ENCODE measurements around the gene ZIC4. TPM values are rescaled to one million over a fixed set of nuclear protein-coding genes. Genes with fewer than 3 reads are reported as not detected.

Gene ZIC4
- total RNA-seq, 3 donors from 2014 or later (not counting 1 experiment from before 2014, with no cell fraction given): not detected

- intact Hi-C loops (cut with micrococcal nuclease): no loop called here
- Histone ChIP-seq H3K27me3 (ENCODE audit: control insufficient read depth, insufficient read depth, low read length) (peaks cover 47% of the 10 kb centered on the region), H3K9me3 (ENCODE audit: control insufficient read depth, insufficient read depth, low read length) (peaks cover 27% of the 10 kb centered on the region), H3K4me1 (ENCODE audit: control insufficient read depth, insufficient read depth, low read length) (no peaks in the 10 kb centered on the region), H3K36me3 (ENCODE audit: control insufficient read depth, insufficient read depth, low read length) (no peaks in the 10 kb centered on the region), H3K27ac (ENCODE audit: low read length) (no peak overlapping the region), H3K4me3 (ENCODE audit: low read length) (no peak overlapping the region)
- DNase-seq: no peak
- 18% methylated on average over 11 of the region's 11 CpGs for WGBS (ENCODE audit: insufficient coverage)
- H3K4me3 Mint-ChIP-seq: no peak overlapping the region
- H3K4me1 Mint-ChIP-seq: peaks cover 0 to 5% of the 10 kb centered on the region in 2 donors
- H3K36me3 Mint-ChIP-seq: peaks cover 26% of the 10 kb centered on the region
- peaks cover 54 to 63% of the 10 kb centered on the region in 2 donors for H3K27me3 Mint-ChIP-seq (ENCODE audit: low read depth in 2 of 2)
- no peak overlapping the region for H3K27ac Mint-ChIP-seq
- no peak for ATAC-seq
- H3K9me3 Mint-ChIP-seq: peaks cover 3 to 7% of the 10 kb centered on the region in 2 donors
- no peak for TF ChIP-seq CTCF (IDR thresholded peaks at IDR 0.05)
Measured at GRCh38 chr3:147404000-147404799, 2.1 kb downstream of the ZIC4 start.

GRCh38 chr3:147403511-147403910 is 2.8 kb downstream of the ZIC4 start:
- TF ChIP-seq CTCF (IDR thresholded peaks at IDR 0.05): no peak
- peaks cover 25% of the 10 kb centered on the region for H3K9me3 ChIP-seq (ENCODE audit: control insufficient read depth, insufficient read depth, low read length)
- H3K27me3 ChIP-seq (ENCODE audit: control insufficient read depth, insufficient read depth, low read length): peaks cover 49% of the 10 kb centered on the region
- H3K36me3 Mint-ChIP-seq: peaks cover 23% of the 10 kb centered on the region
- intact Hi-C loops (cut with micrococcal nuclease): no loop called here
- no peak overlapping the region for H3K27ac Mint-ChIP-seq
- H3K9me3 Mint-ChIP-seq: peaks cover 5 to 7% of the 10 kb centered on the region in 2 donors
- DNase-seq (no peak), ATAC-seq (no peak)
- H3K4me1 ChIP-seq (ENCODE audit: control insufficient read depth, insufficient read depth, low read length): no peaks in the 10 kb centered on the region
- no peak overlapping the region for H3K4me3 ChIP-seq (ENCODE audit: low read length)
- 44% methylated on average over 5 of the region's 5 CpGs for WGBS (ENCODE audit: insufficient coverage)
- peaks cover 51 to 61% of the 10 kb centered on the region in 2 donors for H3K27me3 Mint-ChIP-seq (ENCODE audit: low read depth in 2 of 2)
- no peaks in the 10 kb centered on the region for H3K36me3 ChIP-seq (ENCODE audit: control insufficient read depth, insufficient read depth, low read length)
- no peak overlapping the region for H3K27ac ChIP-seq (ENCODE audit: low read length)
- no peak overlapping the region for H3K4me3 Mint-ChIP-seq
- H3K4me1 Mint-ChIP-seq: peaks cover 0 to 5% of the 10 kb centered on the region in 2 donors

- ATAC-seq (no peak), DNase-seq (no peak)
- H3K27ac Mint-ChIP-seq: no peak overlapping the region
- H3K27me3 ChIP-seq (ENCODE audit: control insufficient read depth, insufficient read depth, low read length): peaks cover 45% of the 10 kb centered on the region
- no peaks in the 10 kb centered on the region for H3K4me1 Mint-ChIP-seq
- H3K9me3 Mint-ChIP-seq: peaks cover 5 to 7% of the 10 kb centered on the region in 2 donors
- H3K27me3 Mint-ChIP-seq (ENCODE audit: low read depth in 2 of 2): peaks cover 51 to 56% of the 10 kb centered on the region in 2 donors
- no peaks in the 10 kb centered on the region for H3K4me1 ChIP-seq (ENCODE audit: control insufficient read depth, insufficient read depth, low read length)
- no peak overlapping the region for H3K4me3 Mint-ChIP-seq
- 17% methylated on average over 3 of the region's 5 CpGs for WGBS (ENCODE audit: insufficient coverage)
- H3K36me3 ChIP-seq (ENCODE audit: control insufficient read depth, insufficient read depth, low read length): no peaks in the 10 kb centered on the region
- H3K36me3 Mint-ChIP-seq: peaks cover 15% of the 10 kb centered on the region
- no peak overlapping the region for H3K4me3 ChIP-seq (ENCODE audit: low read length)
- intact Hi-C loops (cut with micrococcal nuclease): no loop called here
- peaks cover 26% of the 10 kb centered on the region for H3K9me3 ChIP-seq (ENCODE audit: control insufficient read depth, insufficient read depth, low read length)
- TF ChIP-seq CTCF (IDR thresholded peaks at IDR 0.05): no peak
- H3K27ac ChIP-seq (ENCODE audit: low read length): no peak overlapping the region
Measured at GRCh38 chr3:147402159-147402558, 4.2 kb downstream of the ZIC4 start.
